Right lobe of liver (tissue), 4 donors: ENCODE data around the gene KRT10.

Source experiments
- POLR2A ChIP-seq: fragments of 450-650 bp; IDR thresholded peaks from one replicate; pipeline ENCODE4 v1.6.1; 2017; ENCODE audit warnings: antibody characterized with exemption, mild to moderate bottlenecking
- TF ChIP-seq, protein P1 (sequence below), 4 donors: fragments of 200-600 bp in 3 of 4; fragments of 450-650 bp in 1 of 4; IDR thresholded peaks; one replicate each; pipeline versions ENCODE4 v1.5.1 to v1.8.0; 2016 to 2022; ENCODE audit warnings: antibody characterized with exemption in 4 of 4, mild to moderate bottlenecking in 2 of 4
- donor health status: DM: no; HTN: no; CAD: no.
- donor health status: DM: no; HTN: no; CAD: no.
- donor health status: DM: no; HTN: yes; CAD: no.

DNA sequence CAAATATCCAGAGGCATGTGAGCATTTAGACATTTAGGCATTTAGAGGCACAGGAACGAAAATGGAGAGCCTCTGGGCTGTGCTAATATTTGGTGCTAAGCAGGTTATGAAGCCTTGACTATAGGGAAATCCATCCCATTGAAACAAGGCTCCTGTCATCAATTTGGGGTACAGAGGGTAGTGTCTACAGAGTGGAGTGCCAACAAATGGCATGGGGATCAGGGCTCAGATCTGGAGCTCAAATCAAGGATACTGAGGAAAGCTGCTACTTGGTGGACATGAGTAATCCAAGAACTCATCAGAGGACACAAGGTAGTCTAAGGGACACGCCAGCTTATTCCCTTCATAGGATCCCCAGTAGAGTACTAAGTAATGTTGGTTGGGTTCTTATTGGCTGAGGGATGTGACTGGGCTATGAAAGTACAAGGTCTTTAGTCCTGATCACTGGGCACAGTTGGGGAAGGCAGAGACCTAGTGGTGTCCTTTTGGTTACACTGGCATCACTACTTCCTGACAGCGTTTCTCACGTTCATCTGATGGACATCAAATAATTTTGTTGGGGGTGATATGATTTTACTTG lies 5.2 kb downstream of the KRT10 start:
- TF ChIP-seq, protein P1, sequence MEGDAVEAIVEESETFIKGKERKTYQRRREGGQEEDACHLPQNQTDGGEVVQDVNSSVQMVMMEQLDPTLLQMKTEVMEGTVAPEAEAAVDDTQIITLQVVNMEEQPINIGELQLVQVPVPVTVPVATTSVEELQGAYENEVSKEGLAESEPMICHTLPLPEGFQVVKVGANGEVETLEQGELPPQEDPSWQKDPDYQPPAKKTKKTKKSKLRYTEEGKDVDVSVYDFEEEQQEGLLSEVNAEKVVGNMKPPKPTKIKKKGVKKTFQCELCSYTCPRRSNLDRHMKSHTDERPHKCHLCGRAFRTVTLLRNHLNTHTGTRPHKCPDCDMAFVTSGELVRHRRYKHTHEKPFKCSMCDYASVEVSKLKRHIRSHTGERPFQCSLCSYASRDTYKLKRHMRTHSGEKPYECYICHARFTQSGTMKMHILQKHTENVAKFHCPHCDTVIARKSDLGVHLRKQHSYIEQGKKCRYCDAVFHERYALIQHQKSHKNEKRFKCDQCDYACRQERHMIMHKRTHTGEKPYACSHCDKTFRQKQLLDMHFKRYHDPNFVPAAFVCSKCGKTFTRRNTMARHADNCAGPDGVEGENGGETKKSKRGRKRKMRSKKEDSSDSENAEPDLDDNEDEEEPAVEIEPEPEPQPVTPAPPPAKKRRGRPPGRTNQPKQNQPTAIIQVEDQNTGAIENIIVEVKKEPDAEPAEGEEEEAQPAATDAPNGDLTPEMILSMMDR (IDR thresholded peaks at IDR 0.05), result no peak
- no peak for TF ChIP-seq POLR2A
